OCI-LY7 (cell line): ENCODE results near the gene SPECC1L. TPM values are rescaled to one million over a fixed set of nuclear protein-coding genes. Genes with fewer than 3 reads are reported as not detected.

Experiments used
- BruUV-seq: library from RNA; stranded (reverse); fragments of 400-500 nt; replicated peaks from 2 replicates; lab custom pipeline; 2021; lab: Mats Ljungman, UMichigan
- CTCF ChIA-PET: fragments of 300-600 bp; sonication (Branson Sonifier 250); formaldehyde crosslinking; loops from one replicate; lab custom pipeline; 2022; ENCODE audit warnings: antibody characterized with exemption; ENCODE audit not compliant: unreplicated experiment; lab: Charles Lee
- POLR2A ChIA-PET: fragments of 300-600 bp; sonication (Branson Sonifier 250); formaldehyde crosslinking; loops from one replicate; lab custom pipeline; 2022; ENCODE audit warnings: antibody characterized with exemption; lab: Charles Lee
- DNase-seq: peaks from one replicate; pipeline ENCODE4 v3.0.0-alpha.2; 2015; ENCODE audit warnings: low spot score
- H2AFZ ChIP-seq: fragments of 200-600 bp; sonication (generic), shearing (Covaris generic); 2 replicates; pipeline ENCODE4 v1.6.1; 2014; ENCODE audit warnings: mild to moderate bottlenecking, antibody characterized with exemption, low read length, moderate library complexity
- H3K27ac ChIP-seq: fragments of 200-600 bp; sonication (generic); 2 replicates; pipeline ENCODE4 v1.5.1; 2014; ENCODE audit warnings: mixed run types, low read depth, mild to moderate bottlenecking, moderate library complexity, low read length, inconsistent platforms; ENCODE audit not compliant: poor library complexity, severe bottlenecking
- H3K36me3 ChIP-seq: fragments of 200-600 bp; sonication (generic); 2 replicates; pipeline ENCODE4 v1.6.1; 2014; ENCODE audit warnings: mild to moderate bottlenecking, antibody characterized with exemption, low read length, moderate library complexity, mixed read lengths; ENCODE audit not compliant: insufficient read depth
- H3K4me1 ChIP-seq: fragments of 200-600 bp; sonication (generic); 2 replicates; pipeline ENCODE4 v1.5.1; 2014; ENCODE audit warnings: mild to moderate bottlenecking, low read length; ENCODE audit not compliant: insufficient read depth, poor library complexity, severe bottlenecking
- H3K4me2 ChIP-seq: fragments of 200-600 bp; sonication (generic); 2 replicates; pipeline ENCODE4 v1.6.1; 2014; ENCODE audit warnings: mild to moderate bottlenecking, low read length
- H3K4me3 ChIP-seq: fragments of 200-600 bp; sonication (generic); 2 replicates; pipeline ENCODE4 v1.5.1; 2014; ENCODE audit warnings: mild to moderate bottlenecking, low read depth, low read length; ENCODE audit not compliant: poor library complexity, severe bottlenecking
- H3K79me2 ChIP-seq: fragments of 200-600 bp; sonication (generic); 2 replicates; pipeline ENCODE4 v1.6.1; 2016; ENCODE audit warnings: low read depth, mild to moderate bottlenecking, low read length, moderate library complexity, mixed read lengths; ENCODE audit not compliant: insufficient read depth
- H3K9me2 ChIP-seq: fragments of 200-600 bp; sonication (generic); 2 replicates; pipeline ENCODE4 v1.6.1; 2016; ENCODE audit warnings: mild to moderate bottlenecking, low read length, mixed read lengths; ENCODE audit not compliant: insufficient read depth
- H3K9me3 ChIP-seq: fragments of 200-600 bp; sonication (generic); 2 replicates; pipeline ENCODE4 v1.6.1; 2014; ENCODE audit warnings: mild to moderate bottlenecking, mixed run types, low read length, mixed read lengths
- H4K20me1 ChIP-seq: fragments of 200-600 bp; sonication (generic); 2 replicates; pipeline ENCODE4 v1.6.1; 2014; ENCODE audit warnings: mild to moderate bottlenecking, antibody characterized with exemption, low read length, moderate library complexity, mixed read lengths; ENCODE audit not compliant: insufficient read depth
- EZH2phosphoT487 ChIP-seq: fragments of 200-600 bp; sonication (generic); IDR thresholded peaks from 2 replicates; pipeline ENCODE4 v1.6.1; 2018; ENCODE audit warnings: low read depth, borderline replicate concordance, mild to moderate bottlenecking, mixed run types, antibody characterized with exemption, low read length, moderate library complexity, mixed read lengths
- intact Hi-C: fragments of 100-400 bp; cut with micrococcal nuclease; formaldehyde crosslinking; loops from one replicate; pipeline ENCODE4 v1.10.0; 2022; ENCODE audit not compliant: unreplicated experiment
- total RNA-seq, 2 experiments: library from RNA; depleted of rRNA in 1 of 2; stranded (reverse); fragments of >200 nt in 1 of 2; shearing (Covaris generic) in 1 of 2; gene quantifications; 2 replicates each; pipeline ENCODE4 v1.2.3, GENCODE V29; 2014 to 2022
- TF ChIP-seq, protein P1 (sequence below): fragments of 200-600 bp; sonication (generic); conservative IDR thresholded peaks from 2 replicates; pipeline ENCODE4 v1.5.1; 2014; ENCODE audit warnings: mild to moderate bottlenecking, antibody characterized with exemption, low read length, moderate library complexity, mixed read lengths

The SPECC1L gene
- total RNA-seq, 2 experiments from 2014 or later = 47.0 to 66.2 TPM

DNA sequence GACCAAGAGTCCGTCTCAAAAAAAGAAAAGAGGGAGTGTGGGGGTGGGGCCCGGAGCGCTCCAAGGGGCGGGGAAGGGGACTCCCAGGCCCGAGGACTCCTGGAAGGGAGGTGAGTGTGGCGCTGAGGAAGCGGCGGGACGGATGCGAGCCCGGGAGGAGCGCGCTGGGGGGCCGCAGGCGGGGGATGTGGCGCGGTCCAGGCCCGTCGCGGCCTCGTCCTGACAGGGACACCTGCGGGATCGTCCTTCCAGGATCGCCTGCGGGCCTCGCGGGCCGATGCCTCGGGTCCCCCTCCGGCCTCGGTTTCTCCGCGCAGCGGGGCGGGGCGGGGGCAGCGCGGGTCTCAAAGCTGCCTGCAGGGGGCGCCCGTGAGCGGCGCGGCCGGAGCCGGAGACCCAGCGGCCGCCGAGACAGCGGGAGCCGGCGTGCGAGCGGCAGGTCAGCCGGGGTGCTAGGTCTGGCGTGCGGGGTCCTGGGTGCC is 152.9 kb downstream of the SPECC1L start:
- Histone ChIP-seq H3K36me3 (no peaks in the 10 kb centered on the region), H3K4me2 (peak overlapping the region; percentile 97), H3K79me2 (peaks cover 14% of the 10 kb centered on the region; the same call in 1 of the 2 replicates), H3K4me1 (peaks cover 40% of the 10 kb centered on the region), H4K20me1 (no peaks in the 10 kb centered on the region), H2AFZ (no peak overlapping the region), H3K9me3 (no peaks in the 10 kb centered on the region), H3K4me3 (peak overlapping the region; percentile 74), H3K9me2 (no peaks in the 10 kb centered on the region), H3K27ac (no peak overlapping the region)
- TF ChIP-seq, protein P1, sequence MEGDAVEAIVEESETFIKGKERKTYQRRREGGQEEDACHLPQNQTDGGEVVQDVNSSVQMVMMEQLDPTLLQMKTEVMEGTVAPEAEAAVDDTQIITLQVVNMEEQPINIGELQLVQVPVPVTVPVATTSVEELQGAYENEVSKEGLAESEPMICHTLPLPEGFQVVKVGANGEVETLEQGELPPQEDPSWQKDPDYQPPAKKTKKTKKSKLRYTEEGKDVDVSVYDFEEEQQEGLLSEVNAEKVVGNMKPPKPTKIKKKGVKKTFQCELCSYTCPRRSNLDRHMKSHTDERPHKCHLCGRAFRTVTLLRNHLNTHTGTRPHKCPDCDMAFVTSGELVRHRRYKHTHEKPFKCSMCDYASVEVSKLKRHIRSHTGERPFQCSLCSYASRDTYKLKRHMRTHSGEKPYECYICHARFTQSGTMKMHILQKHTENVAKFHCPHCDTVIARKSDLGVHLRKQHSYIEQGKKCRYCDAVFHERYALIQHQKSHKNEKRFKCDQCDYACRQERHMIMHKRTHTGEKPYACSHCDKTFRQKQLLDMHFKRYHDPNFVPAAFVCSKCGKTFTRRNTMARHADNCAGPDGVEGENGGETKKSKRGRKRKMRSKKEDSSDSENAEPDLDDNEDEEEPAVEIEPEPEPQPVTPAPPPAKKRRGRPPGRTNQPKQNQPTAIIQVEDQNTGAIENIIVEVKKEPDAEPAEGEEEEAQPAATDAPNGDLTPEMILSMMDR = peak; percentile 78
- no peak for TF ChIP-seq EZH2phosphoT487
- BruUV-seq = no TSS peak
- POLR2A ChIA-PET = no interaction called here
- CTCF ChIA-PET = interaction anchor here (0.6 kb wide), 1 partner anchor 12 kb away, joined by 3 read pairs; no protein-coding TSS in a partner anchor
- intact Hi-C loops = loop anchor here (5.0 kb wide), 1 partner anchor 96 kb away; no protein-coding TSS in a partner anchor
- DNase-seq = peak; percentile 74

DNA sequence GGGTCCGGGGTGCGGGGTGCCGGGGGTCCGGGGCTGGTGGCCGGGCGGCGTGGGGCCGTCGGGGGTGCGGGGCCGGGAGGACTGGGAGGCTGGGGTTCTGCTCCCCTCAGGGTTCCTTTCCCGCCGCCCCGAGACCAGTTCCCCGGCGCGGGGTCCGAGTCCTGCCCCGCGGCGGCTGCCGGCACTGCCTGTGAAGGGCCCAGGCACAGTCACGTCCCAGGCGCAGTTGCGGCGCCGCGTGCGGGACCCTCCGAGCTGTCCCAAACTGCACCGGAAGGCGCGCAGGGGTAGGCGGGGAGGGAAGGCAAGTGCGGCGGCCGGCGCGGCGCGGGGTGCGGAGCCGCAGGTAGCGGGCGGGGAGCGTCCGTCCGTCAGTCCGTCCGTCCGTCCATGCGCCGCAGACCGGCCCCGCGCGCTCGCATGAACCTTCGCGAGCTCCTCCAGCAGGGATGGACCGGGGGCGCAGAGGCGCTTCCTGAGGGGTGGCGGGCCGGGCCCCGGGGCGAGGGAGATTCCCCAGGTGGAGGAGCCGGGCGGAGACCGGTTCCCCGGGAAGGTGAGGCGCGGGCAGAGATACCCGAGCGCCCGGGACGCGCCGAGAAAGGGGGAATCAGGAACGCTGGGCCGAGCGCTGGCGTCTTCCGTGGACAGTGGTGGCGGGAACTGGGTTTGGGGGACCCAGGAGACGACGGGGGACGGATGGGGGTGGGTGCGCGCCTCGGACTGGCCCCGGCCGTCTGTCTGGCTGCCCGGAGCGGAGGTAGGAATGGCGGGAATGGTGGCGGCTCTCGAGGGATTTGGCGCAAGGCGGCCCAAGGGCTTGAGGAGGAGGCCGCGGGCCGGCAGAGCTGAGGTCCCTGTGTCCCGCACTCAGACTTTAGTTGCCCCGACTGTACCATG is 153.6 kb downstream of the SPECC1L start:
- BruUV-seq = no TSS peak
- Histone ChIP-seq H3K9me3 (no peaks in the 10 kb centered on the region), H3K4me3 (peak overlapping the region; percentile 74), H4K20me1 (no peaks in the 10 kb centered on the region), H3K79me2 (peaks cover 21% of the 10 kb centered on the region; the same call in 1 of the 2 replicates), H3K4me2 (peak overlapping the region; percentile 97), H3K4me1 (peaks cover 47% of the 10 kb centered on the region), H2AFZ (no peak overlapping the region; the same call in 1 of the 2 replicates), H3K27ac (no peak overlapping the region), H3K36me3 (no peaks in the 10 kb centered on the region), H3K9me2 (no peaks in the 10 kb centered on the region)
- CTCF ChIA-PET = interaction anchor here (0.6 kb wide), 1 partner anchor 11 kb away, joined by 3 read pairs; no protein-coding TSS in a partner anchor
- intact Hi-C loops = loop anchor here (5.0 kb wide), 1 partner anchor 97 kb away; no protein-coding TSS in a partner anchor
- peak; percentile 64 for DNase-seq
- TF ChIP-seq, protein P1 = no peak; the same call in 1 of the 2 replicates
- no peak for TF ChIP-seq EZH2phosphoT487
- POLR2A ChIA-PET = no interaction called here
